Neuronal stem cell (in vitro differentiated cells): ENCODE results near the gene SERPINA1.

ENCODE experiments used
- DNase-seq: peaks from one replicate; pipeline ENCODE4 v3.0.0-alpha.2; 2013; ENCODE audit warnings: low spot score
- H2AFZ ChIP-seq: one replicate; pipeline ENCODE4 v1.6.1; 2013; ENCODE audit warnings: mild to moderate bottlenecking, low read length, inconsistent platforms
- H2AK5ac ChIP-seq: 2 replicates; pipeline ENCODE4 v1.6.1; 2013; ENCODE audit warnings: low read depth, mild to moderate bottlenecking, inconsistent platforms, low read length, moderate library complexity, mixed read lengths
- H2BK120ac ChIP-seq: 2 replicates; pipeline ENCODE4 v1.6.1; 2013; ENCODE audit warnings: low read depth, mild to moderate bottlenecking, inconsistent platforms, low read length, moderate library complexity, mixed read lengths
- H2BK12ac ChIP-seq: one replicate; pipeline ENCODE4 v1.6.1; 2013; ENCODE audit warnings: low read length, inconsistent platforms
- H2BK15ac ChIP-seq: 2 replicates; pipeline ENCODE4 v1.6.1; 2013; ENCODE audit warnings: mild to moderate bottlenecking, low read length, inconsistent platforms, mixed read lengths
- H2BK5ac ChIP-seq: one replicate; pipeline ENCODE4 v1.6.1; 2013; ENCODE audit warnings: inconsistent platforms, mild to moderate bottlenecking, low read length, moderate library complexity
- H3K14ac ChIP-seq: one replicate; pipeline ENCODE4 v1.6.1; 2013; ENCODE audit warnings: low read length, inconsistent platforms
- H3K18ac ChIP-seq: 2 replicates; pipeline ENCODE4 v1.6.1; 2013; ENCODE audit warnings: low read length, inconsistent platforms
- H3K23ac ChIP-seq: 2 replicates; pipeline ENCODE4 v1.6.1; 2013; ENCODE audit warnings: low read depth, mild to moderate bottlenecking, mixed read lengths, low read length, inconsistent platforms; ENCODE audit not compliant: poor library complexity
- H3K27ac ChIP-seq: replicated peaks from 3 replicates; pipeline ENCODE4 v1.5.1; 2013; ENCODE audit warnings: low read length, inconsistent platforms
- H3K27me3 ChIP-seq, 3 experiments: 2 replicates each; pipeline ENCODE4 v1.6.1; 2013; ENCODE audit warnings: low read length in 3 of 3, mild to moderate bottlenecking in 2 of 3, inconsistent platforms in 1 of 3, low read depth in 1 of 3, mixed read lengths in 1 of 3, moderate library complexity in 1 of 3; ENCODE audit not compliant: control insufficient read depth in 3 of 3, insufficient read depth in 3 of 3
- H3K36me3 ChIP-seq, 2 donors: replicated peaks in 1 of 2; 2 replicates each; pipeline ENCODE4 v1.6.1; 2013; ENCODE audit warnings: low read length in 2 of 2; ENCODE audit not compliant: control insufficient read depth in 2 of 2, insufficient read depth in 2 of 2
- H3K4ac ChIP-seq: 2 replicates; pipeline ENCODE4 v1.6.1; 2013; ENCODE audit warnings: inconsistent platforms, mild to moderate bottlenecking, low read length, moderate library complexity
- H3K4me1 ChIP-seq, 2 donors: 1 replicate in 1 of 2; 2 replicates in 1 of 2; pipeline ENCODE4 v1.6.1; 2013; ENCODE audit warnings: low read length in 2 of 2, low read depth in 1 of 2; ENCODE audit not compliant: control insufficient read depth in 2 of 2, insufficient read depth in 1 of 2
- H3K4me2 ChIP-seq: one replicate; pipeline ENCODE4 v1.6.1; 2013; ENCODE audit warnings: mild to moderate bottlenecking, low read length, inconsistent platforms; ENCODE audit not compliant: insufficient read depth, poor library complexity, severe bottlenecking
- H3K4me3 ChIP-seq, 2 donors: 2 replicates each; pipeline ENCODE4 v1.5.1; 2013; ENCODE audit warnings: low read length in 2 of 2, mild to moderate bottlenecking in 2 of 2, inconsistent platforms in 1 of 2, moderate library complexity in 1 of 2
- H3K79me1 ChIP-seq: one replicate; pipeline ENCODE4 v1.6.1; 2013; ENCODE audit warnings: low read depth, mild to moderate bottlenecking, inconsistent platforms, low read length, moderate library complexity
- H3K9ac ChIP-seq: one replicate; pipeline ENCODE4 v1.6.1; 2013; ENCODE audit warnings: mild to moderate bottlenecking, low read depth, low read length, inconsistent platforms; ENCODE audit not compliant: poor library complexity
- H3K9me3 ChIP-seq, 2 donors: replicated peaks in 1 of 2; 2 replicates each; pipeline versions ENCODE3 to v1.6.1; 2013; ENCODE audit warnings: low read length in 2 of 2, mild to moderate bottlenecking in 2 of 2, inconsistent platforms in 1 of 2, low read depth in 1 of 2, mixed read lengths in 1 of 2, moderate library complexity in 1 of 2; ENCODE audit not compliant: control insufficient read depth in 2 of 2, insufficient read depth in 1 of 2
- H4K8ac ChIP-seq: one replicate; pipeline ENCODE4 v1.6.1; 2013; ENCODE audit warnings: low read depth, mild to moderate bottlenecking, inconsistent platforms, low read length, moderate library complexity
- H4K91ac ChIP-seq: one replicate; pipeline ENCODE4 v1.6.1; 2013; ENCODE audit warnings: low read length, low read depth, mild to moderate bottlenecking, inconsistent platforms; ENCODE audit not compliant: poor library complexity
- WGBS, 2 donors: extraction: QIAGEN DNeasy Blood & Tissue Kit; methylation state at CpG; one replicate each; pipeline ENCODE4 v1.1.7; 2013; ENCODE audit warnings: missing lambda C conversion rate in 2 of 2, mixed read lengths in 1 of 2; ENCODE audit not compliant: insufficient read length in 2 of 2, insufficient replicate concordance in 1 of 2; ENCODE audit errors: extremely low coverage in 2 of 2; 5-methylcytosine and 5-hydroxymethylcytosine counted together

The SERPINA1 gene

DNA sequence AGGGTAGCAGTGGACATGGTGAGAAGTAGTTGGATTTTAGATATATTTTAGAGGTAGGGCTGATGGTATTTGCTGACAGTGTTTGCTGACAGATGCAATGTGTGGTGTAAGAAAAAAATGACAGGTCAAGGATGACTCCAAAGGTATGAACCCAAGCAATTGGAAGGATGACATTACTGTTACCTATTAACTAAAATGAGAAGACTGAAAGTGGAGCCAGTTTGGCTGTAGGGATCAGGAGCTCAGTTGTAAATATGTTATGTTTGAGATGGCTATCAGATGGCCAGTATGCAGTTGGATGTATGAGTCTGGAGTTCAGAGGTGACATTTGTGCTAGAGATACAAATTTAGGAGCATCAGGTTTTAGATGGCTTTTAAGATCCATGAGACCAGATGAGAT is 47.9 kb downstream of the SERPINA1 start:
- Histone ChIP-seq H3K27me3 (no peaks in the 10 kb centered on the region), H2BK120ac (no peak overlapping the region), H4K91ac (no peak overlapping the region), H3K79me1 (no peaks in the 10 kb centered on the region), H3K36me3 (no peaks in the 10 kb centered on the region), H4K8ac (no peak overlapping the region), H2BK15ac (no peak overlapping the region), H3K9me3 (peaks cover 0 to 2% of the 10 kb centered on the region in 2 donors), H3K14ac (no peak overlapping the region), H2AK5ac (no peak overlapping the region), H3K27ac (no peak overlapping the region), H3K4me1 (no peaks in the 10 kb centered on the region), H2BK12ac (no peak overlapping the region), H3K4ac (no peak overlapping the region), H3K4me3 (no peak overlapping the region), H3K23ac (no peak overlapping the region), H2BK5ac (no peak overlapping the region), H3K9ac (no peak overlapping the region), H3K18ac (no peak overlapping the region), H2AFZ (no peak overlapping the region), H3K4me2 (no peak overlapping the region)
- no peak for DNase-seq

DNA sequence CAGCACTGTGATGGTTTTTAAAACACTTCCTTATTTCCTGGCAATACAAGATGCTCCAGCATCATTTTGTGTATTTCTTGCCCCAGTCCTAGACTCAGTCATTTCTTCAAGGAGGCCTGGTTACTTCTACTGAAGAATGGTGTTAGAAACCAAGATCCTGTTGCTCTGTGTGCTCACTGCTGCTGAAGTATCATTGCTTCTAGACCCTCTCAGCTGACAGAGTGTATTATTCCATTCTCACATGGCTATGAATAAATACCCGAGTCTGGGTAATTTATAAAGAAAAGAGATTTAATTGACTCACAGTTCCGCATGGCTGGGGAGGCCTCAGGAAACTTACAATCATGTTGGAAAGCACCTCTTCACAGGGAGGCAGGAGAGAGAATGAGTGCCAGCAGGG is 50.4 kb downstream of the SERPINA1 start:
- H2BK12ac ChIP-seq, result no peak overlapping the region
- DNase-seq, result no peak

DNA sequence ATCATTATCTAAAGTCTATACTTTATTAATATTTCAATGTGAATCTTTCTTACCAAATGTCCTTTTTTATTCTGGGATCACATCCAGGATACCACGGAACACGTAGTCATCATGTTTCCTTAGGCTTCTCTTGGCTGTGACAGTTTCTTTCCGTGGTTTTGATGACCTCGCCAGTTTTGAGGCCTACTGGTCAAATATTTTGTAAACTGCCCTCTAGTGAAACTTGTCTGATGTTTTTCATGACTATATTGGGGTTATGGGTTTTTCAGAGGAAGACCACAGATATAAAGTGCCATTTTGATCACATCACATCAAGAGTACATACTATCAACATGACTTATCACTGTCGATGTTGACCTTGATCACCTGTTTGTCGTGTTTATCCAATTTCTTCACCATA is 51.1 kb downstream of the SERPINA1 start:
- H3K27me3 ChIP-seq, result no peaks in the 10 kb centered on the region
- H2BK5ac ChIP-seq, result no peak overlapping the region
- H3K9me3 ChIP-seq, result peaks cover 0 to 2% of the 10 kb centered on the region in 2 donors
- H4K91ac ChIP-seq, result no peak overlapping the region
- WGBS, 2 donors, result no CpG with 5 or more reads among the region's 6 CpGs
- H3K14ac ChIP-seq, result no peak overlapping the region
- H3K27ac ChIP-seq, result no peak overlapping the region
- no peak overlapping the region for H3K4me2 ChIP-seq
- H4K8ac ChIP-seq, result no peak overlapping the region
- no peaks in the 10 kb centered on the region for H3K4me1 ChIP-seq
- no peak overlapping the region for H2BK15ac ChIP-seq
- H3K23ac ChIP-seq, result no peak overlapping the region
- no peaks in the 10 kb centered on the region for H3K36me3 ChIP-seq
- H2AK5ac ChIP-seq, result no peak overlapping the region
- no peak overlapping the region for H2BK12ac ChIP-seq
- no peak overlapping the region for H3K9ac ChIP-seq
- no peak for DNase-seq
- H2BK120ac ChIP-seq, result no peak overlapping the region
- H3K4me3 ChIP-seq, result no peak overlapping the region
- no peak overlapping the region for H3K4ac ChIP-seq
- no peaks in the 10 kb centered on the region for H3K79me1 ChIP-seq
- no peak overlapping the region for H2AFZ ChIP-seq
- no peak overlapping the region for H3K18ac ChIP-seq

More for the DNA sequence above, 50.4 kb downstream of the SERPINA1 start:
- Histone ChIP-seq H3K27ac (no peak overlapping the region), H3K36me3 (no peaks in the 10 kb centered on the region), H3K18ac (no peak overlapping the region), H3K9me3 (peaks cover 0 to 2% of the 10 kb centered on the region in 2 donors), H2BK15ac (no peak overlapping the region), H3K4me2 (no peak overlapping the region), H2BK120ac (no peak overlapping the region), H3K4ac (no peak overlapping the region), H2AK5ac (no peak overlapping the region), H3K9ac (no peak overlapping the region), H3K23ac (no peak overlapping the region), H3K4me3 (no peak overlapping the region), H4K8ac (no peak overlapping the region), H2AFZ (no peak overlapping the region), H4K91ac (no peak overlapping the region), H3K4me1 (no peaks in the 10 kb centered on the region), H3K79me1 (no peaks in the 10 kb centered on the region), H3K27me3 (no peaks in the 10 kb centered on the region), H2BK5ac (no peak overlapping the region), H3K14ac (no peak overlapping the region)
- no CpG with 5 or more reads among the region's 2 CpGs for WGBS, 2 donors

DNA sequence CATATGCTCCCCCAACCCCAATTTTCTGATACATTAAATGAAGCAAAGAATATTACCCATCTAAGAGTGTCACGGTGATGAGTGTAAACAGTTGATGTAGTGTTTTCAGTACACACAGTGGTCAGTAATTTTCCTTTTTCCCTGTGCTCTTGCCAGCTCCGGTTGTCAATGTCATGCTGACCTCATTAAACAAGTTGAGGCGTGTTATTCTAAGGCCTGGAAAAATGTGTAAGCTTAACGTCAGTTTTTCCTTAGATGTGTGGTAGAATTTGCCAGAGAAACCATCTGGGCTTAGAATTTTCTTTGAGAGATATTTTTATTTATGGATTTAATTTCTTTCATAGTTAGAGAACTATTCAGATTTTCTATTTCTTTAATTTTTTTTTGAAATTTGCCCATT is 53.5 kb downstream of the SERPINA1 start:
- Histone ChIP-seq H2BK120ac (no peak overlapping the region), H3K4me2 (no peak overlapping the region), H3K27me3 (peaks cover 0 to 1% (median 0%) of the 10 kb centered on the region in 3 experiments), H3K4me1 (no peaks in the 10 kb centered on the region), H3K36me3 (no peaks in the 10 kb centered on the region), H2BK5ac (no peak overlapping the region), H2BK15ac (no peak overlapping the region), H3K4ac (no peak overlapping the region), H3K9me3 (peaks cover 0 to 2% of the 10 kb centered on the region in 2 donors), H2BK12ac (no peak overlapping the region), H3K27ac (no peak overlapping the region), H2AK5ac (no peak overlapping the region), H4K91ac (no peak overlapping the region), H3K23ac (no peak overlapping the region), H3K18ac (no peak overlapping the region), H3K9ac (no peak overlapping the region), H3K4me3 (no peak overlapping the region), H2AFZ (no peak overlapping the region), H3K79me1 (no peaks in the 10 kb centered on the region), H4K8ac (no peak overlapping the region), H3K14ac (no peak overlapping the region)
- WGBS, 2 donors, result no CpG with 5 or more reads among the region's 4 CpGs
- DNase-seq, result no peak
